Measurements from ENCODE around the gene TNS1. TPM values are rescaled to one million over a fixed set of nuclear protein-coding genes. Genes with fewer than 3 reads are reported as not detected.

The TNS1 gene
- total and polyA plus RNA-seq, 8 donors: 38.5 to 166 (median 102) TPM

GRCh38 chr2:217892560-217892959 is 110.2 kb downstream of the TNS1 start:
- Histone ChIP-seq H3K4me1 (peaks cover 1 to 4% (median 4%) of the 10 kb centered on the region in 3 donors), H3K27ac (no peak overlapping the region), H3K36me3 (peaks cover 5 to 98% (median 74%) of the 10 kb centered on the region in 3 donors), H3K27me3 (no peaks in the 10 kb centered on the region), H3K9me3 (no peaks in the 10 kb centered on the region), H3K4me3 (no peak overlapping the region)
- intact Hi-C loops (cut with DNase I): no loop called here
- FAIRE-seq (no peak), DNase-seq (peak in 1 of 6 donors; percentile 39), ATAC-seq (no peak)
- 87 to 91% methylated on average over 8 of the region's 8 CpGs for WGBS, 2 donors
- no peak for TF ChIP-seq CTCF (IDR thresholded peaks at IDR 0.05)

GRCh38 chr2:217890445-217890844 is 112.3 kb downstream of the TNS1 start:
- Histone ChIP-seq H3K36me3 (peaks cover 8 to 90% (median 69%) of the 10 kb centered on the region in 3 donors), H3K9me3 (no peaks in the 10 kb centered on the region), H3K27ac (no peak overlapping the region), H3K4me3 (no peak overlapping the region), H3K27me3 (no peaks in the 10 kb centered on the region), H3K4me1 (no peaks in the 10 kb centered on the region)
- no peak for DNase-seq
- no peak for TF ChIP-seq CTCF (IDR thresholded peaks at IDR 0.05)
- intact Hi-C loops (cut with DNase I): no loop called here
- WGBS, 2 donors: 76 to 78% methylated on average over 4 of the region's 4 CpGs
- no peak for FAIRE-seq
- ATAC-seq: peak in 3 of 4 donors; percentile 8 to 51 (median 37)

- 88 to 89% methylated on average over 5 of the region's 5 CpGs for WGBS, 2 donors
- no peak overlapping the region for H3K4me3 ChIP-seq
- FAIRE-seq (no peak), DNase-seq (no peak), ATAC-seq (no peak)
- peaks cover 11 to 90% (median 70%) of the 10 kb centered on the region in 3 donors for H3K36me3 ChIP-seq
- H3K27me3 ChIP-seq: no peaks in the 10 kb centered on the region
- no peaks in the 10 kb centered on the region for H3K9me3 ChIP-seq
- H3K4me1 ChIP-seq: no peaks in the 10 kb centered on the region
- intact Hi-C loops (cut with DNase I): loop anchor here in 2 of 3 donors (5.0 kb wide), 2 partner anchors 93 to 97 kb away; no protein-coding TSS in a partner anchor
- no peak for TF ChIP-seq CTCF (IDR thresholded peaks at IDR 0.05)
- H3K27ac ChIP-seq: no peak overlapping the region
Measured at GRCh38 chr2:217889656-217890055, 113.1 kb downstream of the TNS1 start.

- no peak for FAIRE-seq
- Histone ChIP-seq H3K4me1 (no peaks in the 10 kb centered on the region), H3K27ac (no peak overlapping the region), H3K4me3 (no peak overlapping the region), H3K36me3 (peaks cover 14 to 90% (median 61%) of the 10 kb centered on the region in 3 donors), H3K27me3 (no peaks in the 10 kb centered on the region), H3K9me3 (no peaks in the 10 kb centered on the region)
- TF ChIP-seq CTCF (IDR thresholded peaks at IDR 0.05): no peak
- ATAC-seq: peak in 2 of 4 donors; percentile 4 to 6
- DNase-seq: no peak
- intact Hi-C loops (cut with DNase I): loop anchor here in 2 of 3 donors (5.0 kb wide), 2 partner anchors 94 to 96 kb away; no protein-coding TSS in a partner anchor
- 65 to 69% methylated on average over 16 of the region's 16 CpGs for WGBS, 2 donors
Measured at GRCh38 chr2:217887841-217888701, 114.7 kb downstream of the TNS1 start.

Data from pancreas (tissue), 10 donors.